NT2/D1 (cell line): ENCODE measurements around the gene MICALL2.

Experiments
- DNase-seq: peaks from one replicate; pipeline ENCODE4 v3.0.0-alpha.2; 2011; ENCODE audit warnings: low read depth, low spot score
- H3K27me3 ChIP-seq: 2 replicates; pipeline ENCODE4 v1.6.0; 2011; ENCODE audit warnings: mild to moderate bottlenecking; ENCODE audit not compliant: insufficient read length, insufficient read depth
- H3K36me3 ChIP-seq: 2 replicates; pipeline ENCODE4 v1.6.1; 2011; ENCODE audit warnings: mild to moderate bottlenecking, low read length, mixed read lengths; ENCODE audit not compliant: insufficient read depth, insufficient read length
- H3K4me1 ChIP-seq: 2 replicates; pipeline ENCODE4 v1.5.1; 2011; ENCODE audit not compliant: insufficient read depth, insufficient read length
- H3K4me3 ChIP-seq: 2 replicates; pipeline ENCODE4 v1.5.1; 2011; ENCODE audit warnings: low read depth; ENCODE audit not compliant: insufficient read length
- H3K9ac ChIP-seq: 2 replicates; pipeline ENCODE4 v1.6.0; 2011; ENCODE audit warnings: low read depth; ENCODE audit not compliant: insufficient read length
- H3K9me3 ChIP-seq: 2 replicates; pipeline ENCODE4 v1.5.1; 2011; ENCODE audit warnings: mild to moderate bottlenecking, low read length; ENCODE audit not compliant: insufficient read depth
- SUZ12 ChIP-seq: IDR thresholded peaks from 2 replicates; pipeline ENCODE4 v1.6.1; 2011; ENCODE audit not compliant: insufficient read length, insufficient read depth; ENCODE audit errors: extremely low read depth
- YY1 ChIP-seq: IDR thresholded peaks from 2 replicates; pipeline ENCODE4 v1.6.1; 2011; ENCODE audit not compliant: insufficient read length, insufficient read depth
- ZNF274 ChIP-seq: IDR thresholded peaks from 2 replicates; pipeline ENCODE4 v1.6.1; 2011; ENCODE audit warnings: mild to moderate bottlenecking, low read depth, low read length

MICALL2 gene

DNA sequence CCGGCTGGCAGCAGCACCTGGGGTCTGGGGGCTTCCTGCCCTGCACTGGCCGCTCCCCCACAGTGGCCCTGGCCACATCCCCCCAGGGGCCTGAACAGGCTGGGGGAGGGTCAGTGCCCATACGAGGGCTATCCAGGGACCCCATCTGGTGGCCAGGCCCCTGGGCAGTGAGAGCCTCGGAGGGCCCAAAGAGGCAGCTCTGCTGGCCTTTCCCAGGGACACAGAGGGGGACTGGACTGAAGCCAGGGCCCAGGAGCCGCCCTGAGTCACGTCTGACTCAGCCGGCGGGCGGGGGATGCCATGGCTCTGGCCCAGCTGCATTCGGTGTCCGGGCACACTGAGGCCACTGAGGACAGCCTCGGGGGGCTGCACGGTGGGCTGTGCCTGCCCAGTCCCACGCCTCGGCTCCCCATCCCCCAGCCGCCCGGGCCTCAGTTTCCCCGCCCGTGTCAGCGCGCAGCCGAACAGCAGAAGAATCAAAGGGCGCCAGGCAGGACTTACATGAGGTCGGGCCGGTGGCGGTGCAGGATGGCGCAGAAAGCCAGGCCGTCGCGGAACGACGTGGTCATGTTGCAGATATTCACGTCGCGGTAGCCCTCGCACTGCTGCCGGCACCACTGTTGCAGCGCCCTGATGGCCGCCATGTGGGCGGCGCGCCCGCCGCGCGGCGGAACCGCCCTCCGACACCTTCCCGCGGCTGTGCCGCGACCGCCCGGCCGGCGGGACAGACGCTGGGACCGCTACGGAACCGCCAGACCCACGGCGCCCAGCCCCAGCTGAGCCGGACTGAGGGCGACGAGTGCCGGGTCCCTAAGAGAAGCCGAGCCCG lies at the start of gene MICALL2:
Gene MICALL2 (minus strand): TSS at position 788 of the 829 bp plus-strand sequence. CDS start 144 bp downstream, at position 644.
- Histone ChIP-seq H3K27me3 (no peaks in the 10 kb centered on the region), H3K9ac (peak within 1 kb of the TSS; percentile 95), H3K36me3 (peaks cover 2% of the 10 kb centered on the region), H3K4me3 (peak within 1 kb of the TSS; percentile 91), H3K4me1 (peaks cover 56% of the 10 kb centered on the region), H3K9me3 (no peaks in the 10 kb centered on the region)
- TF ChIP-seq ZNF274 (no peak), SUZ12 (no peak), YY1 (no peak)
- no peak for DNase-seq

DNA sequence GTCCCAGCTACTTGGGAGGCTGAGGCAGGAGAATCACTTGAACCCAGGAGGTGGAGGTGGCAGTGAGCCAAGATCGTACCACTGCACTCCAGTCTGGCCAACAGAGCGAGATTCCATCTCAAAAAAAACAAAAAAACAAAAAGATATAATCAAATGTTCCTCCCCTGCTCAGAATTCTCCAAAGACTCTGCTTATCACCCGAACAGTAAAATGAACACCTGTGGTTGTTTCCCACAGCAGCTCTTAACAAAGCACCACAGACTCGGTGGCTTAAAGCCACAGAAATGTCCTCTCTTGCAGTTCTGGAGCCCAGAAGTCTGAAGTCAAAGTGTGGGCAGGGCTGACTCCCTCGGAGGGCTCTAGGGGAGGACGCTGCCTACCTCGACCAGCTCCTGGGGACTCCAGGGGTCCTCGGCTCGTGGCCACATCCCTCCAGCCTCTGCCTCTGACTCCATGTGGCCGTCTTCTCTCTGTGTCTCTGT lies 49.0 kb upstream of the MICALL2 start:
- Histone ChIP-seq H3K4me1 (peaks cover 12% of the 10 kb centered on the region), H3K36me3 (no peaks in the 10 kb centered on the region), H3K9me3 (no peaks in the 10 kb centered on the region), H3K27me3 (no peaks in the 10 kb centered on the region), H3K9ac (no peak overlapping the region), H3K4me3 (no peak overlapping the region)
- DNase-seq = no peak
- TF ChIP-seq ZNF274 = no peak
- TF ChIP-seq YY1 = no peak
- TF ChIP-seq SUZ12 = no peak

DNA sequence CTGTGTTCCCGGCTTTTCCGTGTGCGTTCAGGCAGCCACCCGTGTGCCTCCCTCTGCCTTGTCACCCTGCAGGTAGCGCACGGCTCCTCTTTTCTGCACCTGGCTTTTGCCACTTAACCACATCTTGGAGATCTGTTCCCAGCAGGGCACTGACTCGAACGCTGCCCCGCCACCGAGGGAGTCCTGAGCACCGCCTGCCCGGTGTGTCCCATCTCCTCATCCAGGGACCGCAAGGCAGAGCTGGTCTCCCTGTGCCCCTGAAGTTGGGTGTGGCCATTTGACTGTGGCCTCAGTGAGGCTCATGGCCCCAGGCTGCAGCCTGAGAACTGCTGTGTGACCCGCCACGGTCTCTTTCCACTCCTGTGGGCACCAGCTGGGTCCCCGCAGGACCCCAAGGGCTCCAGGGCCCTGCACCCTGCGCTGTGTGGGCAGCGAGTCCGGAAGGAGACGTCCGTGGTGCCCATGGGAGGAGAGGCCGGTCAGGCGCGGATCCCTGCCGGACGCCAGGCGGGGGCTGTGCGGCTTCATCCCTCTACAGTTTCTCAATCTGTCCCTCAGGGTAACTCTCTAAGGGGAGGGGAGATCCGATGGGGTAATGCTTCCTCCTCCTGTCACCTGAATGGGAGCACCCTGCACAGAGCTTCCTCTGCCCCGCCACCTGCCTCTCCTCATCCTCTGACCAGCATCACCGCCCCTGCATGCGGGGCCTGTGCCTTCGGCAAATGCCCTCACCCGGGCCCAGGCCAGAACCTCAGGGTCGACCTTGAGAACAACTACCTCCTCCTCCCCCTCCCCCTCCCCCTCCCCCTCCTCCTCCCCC lies 46.7 kb upstream of the MICALL2 start:
- no peak for TF ChIP-seq SUZ12
- no peak for TF ChIP-seq ZNF274
- TF ChIP-seq YY1 = no peak
- peak overlapping the region; percentile 65 for H3K9ac ChIP-seq

DNA sequence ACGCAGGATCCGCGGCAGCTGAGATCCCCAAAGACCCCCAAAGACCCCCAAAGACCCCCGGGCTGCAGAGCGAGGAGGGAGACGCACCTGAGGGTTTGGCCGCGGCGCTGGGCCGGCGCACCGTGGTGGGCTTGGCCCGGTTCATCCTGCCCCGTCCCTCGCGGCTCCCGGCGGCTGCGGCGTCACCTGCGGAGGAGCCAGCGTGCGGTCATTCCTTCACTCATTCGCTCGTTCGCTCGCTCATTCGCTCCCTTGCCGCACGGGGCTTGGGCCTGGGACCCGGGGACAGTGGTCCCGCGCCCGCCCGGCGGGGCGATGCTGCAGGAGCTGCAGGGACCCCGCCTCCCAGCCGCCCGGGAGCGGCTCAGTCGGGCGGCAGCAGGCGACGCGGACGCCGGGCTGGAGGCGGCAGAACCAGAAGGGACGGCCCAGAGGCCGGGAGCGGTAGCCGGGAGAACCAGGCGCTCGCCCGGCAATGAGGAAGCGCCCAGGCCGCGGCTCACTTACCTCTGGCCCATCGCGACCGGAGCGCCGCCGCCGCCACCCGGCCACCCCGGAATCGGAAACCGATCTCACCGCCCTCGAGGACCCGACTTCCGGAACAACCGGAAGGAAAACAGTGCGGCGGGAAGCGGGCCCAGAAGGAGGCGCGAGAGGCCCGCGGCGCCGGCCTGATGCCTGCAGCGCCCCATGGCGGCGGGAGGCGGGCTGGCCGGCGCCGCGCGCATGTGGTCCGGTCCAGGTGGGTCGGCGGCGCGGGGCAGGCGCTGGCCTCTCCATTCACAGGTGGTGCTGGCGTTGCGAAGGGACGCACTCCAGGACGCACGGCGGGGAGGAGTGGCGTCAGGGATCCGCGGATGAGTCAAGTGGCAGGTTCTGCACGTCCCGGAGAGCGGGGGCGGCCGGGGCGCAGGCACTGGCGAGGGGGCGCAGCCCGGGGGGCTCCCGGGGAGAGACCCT lies 44.8 kb upstream of the MICALL2 start, which contains the start of gene INTS1:
Gene INTS1 (minus strand): TSS at position 574 of the 960 bp plus-strand sequence. CDS start 429 bp downstream, at position 145.
- no peaks in the 10 kb centered on the region for H3K9me3 ChIP-seq
- peaks cover 9% of the 10 kb centered on the region for H3K4me1 ChIP-seq
- no peak for TF ChIP-seq SUZ12
- no peak for TF ChIP-seq YY1
- TF ChIP-seq ZNF274 = no peak
- peaks cover 41% of the 10 kb centered on the region for H3K36me3 ChIP-seq
- peak within 1 kb of the TSS; percentile 99 for H3K4me3 ChIP-seq
- peak within 1 kb of the TSS; percentile 98 for H3K9ac ChIP-seq
- DNase-seq = peak; percentile 92
- no peaks in the 10 kb centered on the region for H3K27me3 ChIP-seq

More for the DNA sequence above, 46.7 kb upstream of the MICALL2 start:
- Histone ChIP-seq H3K9me3 (no peaks in the 10 kb centered on the region), H3K36me3 (peaks cover 23% of the 10 kb centered on the region), H3K4me3 (no peak overlapping the region), H3K27me3 (no peaks in the 10 kb centered on the region), H3K4me1 (peaks cover 9% of the 10 kb centered on the region)
- no peak for DNase-seq

DNA sequence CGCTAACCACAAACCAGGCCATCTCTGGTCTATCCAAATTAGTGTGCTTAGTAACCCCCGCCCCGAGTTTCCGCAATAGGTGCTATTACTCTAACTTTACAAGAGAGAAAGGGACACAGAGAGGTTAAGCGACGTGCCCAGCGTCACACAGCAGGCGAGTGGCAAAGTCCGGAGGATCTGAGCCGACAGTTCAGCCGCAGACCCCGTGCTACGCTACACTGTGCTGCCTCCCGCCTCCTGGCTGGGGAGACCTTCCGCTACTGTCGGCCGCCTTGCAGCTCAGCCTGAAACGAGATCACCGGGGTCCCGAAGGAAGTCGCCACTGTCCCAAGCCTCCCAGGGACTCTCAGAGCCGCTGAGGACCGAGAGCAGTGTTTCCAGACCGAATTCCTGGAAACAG lies 44.1 kb upstream of the MICALL2 start:
- TF ChIP-seq SUZ12 (no peak), YY1 (no peak), ZNF274 (no peak)
- no peaks in the 10 kb centered on the region for H3K9me3 ChIP-seq
- H3K4me3 ChIP-seq = peak overlapping the region; percentile 99
- no peaks in the 10 kb centered on the region for H3K27me3 ChIP-seq
- DNase-seq = no peak
- H3K4me1 ChIP-seq = peaks cover 9% of the 10 kb centered on the region
- peak overlapping the region; percentile 98 for H3K9ac ChIP-seq
- H3K36me3 ChIP-seq = peaks cover 45% of the 10 kb centered on the region

DNA sequence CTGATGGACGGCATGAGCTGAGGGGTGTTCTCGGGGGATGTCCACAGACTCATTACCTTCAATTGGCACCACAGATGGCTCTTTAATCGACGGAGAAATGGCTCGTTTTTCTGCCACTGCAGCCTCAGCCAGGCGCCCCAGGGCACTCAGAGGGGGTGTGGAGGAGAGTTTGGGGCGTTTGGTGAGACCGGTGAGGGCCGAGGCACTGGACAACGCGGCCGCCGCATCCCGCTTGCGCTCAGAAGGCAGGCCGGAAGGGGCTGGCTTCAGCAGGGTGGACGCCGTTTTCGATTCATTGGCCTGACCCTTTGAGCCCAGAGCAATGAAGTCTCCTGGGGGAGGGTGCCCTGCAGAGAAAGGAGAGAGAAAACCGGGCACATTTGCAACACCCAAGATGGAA lies 43.6 kb upstream of the MICALL2 start:
- peaks cover 9% of the 10 kb centered on the region for H3K4me1 ChIP-seq
- H3K36me3 ChIP-seq = peaks cover 51% of the 10 kb centered on the region
- no peaks in the 10 kb centered on the region for H3K27me3 ChIP-seq
- no peak for TF ChIP-seq YY1
- no peak for TF ChIP-seq SUZ12
- TF ChIP-seq ZNF274 = no peak
- H3K4me3 ChIP-seq = peak overlapping the region; percentile 99
- H3K9ac ChIP-seq = peak overlapping the region; percentile 98
- no peak for DNase-seq
- H3K9me3 ChIP-seq = no peaks in the 10 kb centered on the region
